Measurements from ENCODE around the gene ST6GAL1.

GRCh38 chr3:187051066-187051465 is 120.7 kb downstream of the ST6GAL1 start:
- TF ChIP-seq YY1 (IDR thresholded peaks at IDR 0.05; ENCODE audit: insufficient read depth, insufficient read length) (no peak), SUZ12 (IDR thresholded peaks at IDR 0.05; ENCODE audit: extremely low read depth, insufficient read depth, insufficient read length) (no peak)
